ENCODE results near the gene RNF186.

DNA sequence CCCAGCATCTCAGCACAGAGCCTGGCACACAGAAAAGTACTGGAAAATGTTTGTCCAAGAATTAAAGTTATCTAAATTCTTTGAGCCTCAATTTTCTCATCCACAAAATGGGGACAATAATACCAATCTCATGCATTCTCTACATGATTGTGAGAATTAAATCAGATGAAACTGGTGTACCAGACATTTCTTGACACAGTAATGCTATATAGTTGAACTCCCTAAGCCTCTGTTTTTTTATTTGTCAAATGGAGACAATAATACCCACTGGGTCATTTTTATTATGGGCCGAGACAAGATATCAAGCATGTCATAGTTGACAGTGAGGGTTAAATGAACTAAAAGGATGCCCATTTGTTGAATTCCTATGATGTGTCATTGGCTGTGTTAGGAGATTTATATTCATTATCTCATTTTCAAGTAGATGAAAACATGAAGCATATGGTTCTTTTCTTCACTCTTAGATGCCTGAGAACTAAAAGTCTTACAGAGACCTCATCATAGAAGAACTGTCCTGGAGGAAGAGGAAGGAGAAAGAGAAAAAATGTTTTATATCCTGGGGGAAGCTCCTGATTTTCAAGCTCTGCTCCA is 49.6 kb upstream of the RNF186 start:
- no peak for TF ChIP-seq ELF4 (IDR thresholded peaks at IDR 0.05)
- no peak for TF ChIP-seq HDGF (IDR thresholded peaks at IDR 0.05; ENCODE audit: borderline replicate concordance)
- no peak for TF ChIP-seq TARDBP (IDR thresholded peaks at IDR 0.05)
- no peak for TF ChIP-seq ZNF384 (IDR thresholded peaks at IDR 0.05)
- TF ChIP-seq FOXM1 (IDR thresholded peaks at IDR 0.05; ENCODE audit: borderline replicate concordance), result no peak
- TF ChIP-seq SP1 (IDR thresholded peaks at IDR 0.05), result no peak
- TF ChIP-seq FOXA1 (IDR thresholded peaks at IDR 0.05), result no peak
- no peak for TF ChIP-seq BHLHE40 (IDR thresholded peaks at IDR 0.05; ENCODE audit: borderline replicate concordance)
- TF ChIP-seq SUZ12 (IDR thresholded peaks at IDR 0.05), result no peak
- no peak for TF ChIP-seq CTBP1 (IDR thresholded peaks at IDR 0.05; ENCODE audit: borderline replicate concordance)

Data from HEK293T (cell line).